Measurements from ENCODE around the gene NR1D2. TPM values are rescaled to one million over a fixed set of nuclear protein-coding genes. Genes with fewer than 3 reads are reported as not detected.
"Not testable (repeated sequence)": the region's sequence is repeated elsewhere in the genome, so short reads cannot be mapped to it uniquely, and the experiment has no call there.

The NR1D2 gene
- total and polyA plus RNA-seq, 4 donors, result 6.1 to 35.7 (median 21.2) TPM

DNA sequence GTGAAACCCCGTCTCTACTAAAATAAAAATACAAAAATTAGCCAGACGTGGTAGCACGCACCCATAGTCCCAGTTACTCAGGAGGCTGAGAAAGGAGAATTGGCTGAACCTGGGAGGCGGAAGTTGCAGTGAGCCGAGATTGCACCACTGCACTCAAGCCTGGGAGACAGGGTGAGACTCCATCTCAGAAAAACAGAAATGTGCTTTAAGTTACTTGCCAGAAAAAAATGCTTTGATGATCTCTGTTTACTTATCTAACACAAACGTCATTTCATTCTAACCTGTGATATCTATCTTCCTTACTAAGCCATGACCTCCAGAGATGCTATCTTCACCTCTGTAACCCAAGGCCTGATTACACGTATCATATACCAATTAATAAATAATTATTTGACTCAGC is 35.7 kb upstream of the NR1D2 start:
- Histone ChIP-seq H3K4me1 (ENCODE audit: control insufficient read depth in 5 of 5, insufficient read depth in 5 of 5, low read length in 5 of 5) (no peaks in the 10 kb centered on the region), H3K9me3 (ENCODE audit: control insufficient read depth in 4 of 4, insufficient read depth in 3 of 4, low read length in 3 of 4) (no peaks in the 10 kb centered on the region), H3K4me3 (no peak overlapping the region), H3K36me3 (ENCODE audit: control insufficient read depth in 4 of 4, insufficient read depth in 4 of 4, low read length in 4 of 4) (peaks cover 1 to 11% (median 7%) of the 10 kb centered on the region in 4 donors), H3K27ac (ENCODE audit: low read depth in 1 of 2, low read length in 1 of 2) (no peak overlapping the region), H3K27me3 (ENCODE audit: control insufficient read depth in 3 of 3, insufficient read depth in 3 of 3, low read length in 2 of 3) (no peaks in the 10 kb centered on the region), H3K9ac (ENCODE audit: insufficient read depth in 1 of 2, low read length in 2 of 2) (no peak overlapping the region)
- DNase-seq, result no peak
- WGBS, 2 donors, result 85 to 91% methylated on average over 7 of the region's 7 CpGs
- ATAC-seq (ENCODE audit: insufficient read depth, low FRiP score), result no peak
- TF ChIP-seq, protein P1, sequence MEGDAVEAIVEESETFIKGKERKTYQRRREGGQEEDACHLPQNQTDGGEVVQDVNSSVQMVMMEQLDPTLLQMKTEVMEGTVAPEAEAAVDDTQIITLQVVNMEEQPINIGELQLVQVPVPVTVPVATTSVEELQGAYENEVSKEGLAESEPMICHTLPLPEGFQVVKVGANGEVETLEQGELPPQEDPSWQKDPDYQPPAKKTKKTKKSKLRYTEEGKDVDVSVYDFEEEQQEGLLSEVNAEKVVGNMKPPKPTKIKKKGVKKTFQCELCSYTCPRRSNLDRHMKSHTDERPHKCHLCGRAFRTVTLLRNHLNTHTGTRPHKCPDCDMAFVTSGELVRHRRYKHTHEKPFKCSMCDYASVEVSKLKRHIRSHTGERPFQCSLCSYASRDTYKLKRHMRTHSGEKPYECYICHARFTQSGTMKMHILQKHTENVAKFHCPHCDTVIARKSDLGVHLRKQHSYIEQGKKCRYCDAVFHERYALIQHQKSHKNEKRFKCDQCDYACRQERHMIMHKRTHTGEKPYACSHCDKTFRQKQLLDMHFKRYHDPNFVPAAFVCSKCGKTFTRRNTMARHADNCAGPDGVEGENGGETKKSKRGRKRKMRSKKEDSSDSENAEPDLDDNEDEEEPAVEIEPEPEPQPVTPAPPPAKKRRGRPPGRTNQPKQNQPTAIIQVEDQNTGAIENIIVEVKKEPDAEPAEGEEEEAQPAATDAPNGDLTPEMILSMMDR (IDR thresholded peaks at IDR 0.05; ENCODE audit: control extremely low read depth, extremely low read depth), result no peak

DNA sequence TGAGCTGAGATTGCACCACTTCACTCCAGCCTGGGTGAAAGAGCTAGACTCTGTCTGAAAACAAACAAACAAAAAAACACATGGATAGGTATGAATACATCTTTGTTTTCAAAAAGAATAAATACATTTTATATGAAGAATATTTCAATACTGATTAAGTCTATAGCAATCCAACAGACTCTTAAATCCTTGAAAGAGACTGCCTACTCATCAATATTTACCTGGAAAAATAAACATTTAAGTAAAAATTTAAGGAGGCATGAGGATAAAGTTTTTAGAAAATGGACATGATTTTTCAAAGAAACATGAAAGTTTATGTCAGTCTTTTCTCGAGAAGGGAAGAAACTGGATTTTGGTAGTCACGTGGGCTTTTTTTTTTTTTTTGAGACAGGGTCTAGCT is 33.7 kb upstream of the NR1D2 start:
- H3K36me3 ChIP-seq (ENCODE audit: control insufficient read depth in 4 of 4, insufficient read depth in 4 of 4, low read length in 4 of 4), result peaks cover 1 to 9% (median 6%) of the 10 kb centered on the region in 4 donors
- DNase-seq (no peak), ATAC-seq (ENCODE audit: insufficient read depth, low FRiP score) (no peak)
- H3K4me3 ChIP-seq, result no peak overlapping the region
- peaks cover 0 to 18% (median 9%) of the 10 kb centered on the region in 5 donors for H3K4me1 ChIP-seq (ENCODE audit: control insufficient read depth in 5 of 5, insufficient read depth in 5 of 5, low read length in 5 of 5)
- WGBS, 2 donors, result 98 to 100% methylated on average over 2 of the region's 2 CpGs
- H3K27ac ChIP-seq (ENCODE audit: low read depth in 1 of 2, low read length in 1 of 2), result no peak overlapping the region
- no peaks in the 10 kb centered on the region for H3K27me3 ChIP-seq (ENCODE audit: control insufficient read depth in 3 of 3, insufficient read depth in 3 of 3, low read length in 2 of 3)
- no peaks in the 10 kb centered on the region for H3K9me3 ChIP-seq (ENCODE audit: control insufficient read depth in 4 of 4, insufficient read depth in 3 of 4, low read length in 3 of 4)
- TF ChIP-seq, protein P1 (IDR thresholded peaks at IDR 0.05; ENCODE audit: control extremely low read depth, extremely low read depth), result no peak
- H3K9ac ChIP-seq (ENCODE audit: insufficient read depth in 1 of 2, low read length in 2 of 2), result no peak overlapping the region

DNA sequence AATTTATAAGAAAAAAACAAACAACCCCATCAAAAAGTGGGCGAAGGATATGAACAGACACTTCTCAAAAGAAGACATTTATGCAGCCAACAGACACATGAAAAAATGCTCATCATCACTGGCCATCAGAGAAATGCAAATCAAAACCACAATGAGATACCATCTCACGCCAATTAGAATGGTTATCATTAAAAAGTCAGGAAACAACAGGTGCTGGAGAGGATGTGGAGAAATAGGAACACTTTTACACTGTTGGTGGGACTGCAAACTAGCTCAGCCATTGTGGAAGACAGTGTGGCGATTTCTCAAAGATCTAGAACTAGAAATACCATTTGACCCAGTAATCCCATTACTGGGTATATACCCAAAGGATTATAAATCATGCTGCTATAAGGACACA is 32.8 kb upstream of the NR1D2 start:
- H3K9me3 ChIP-seq (ENCODE audit: control insufficient read depth in 4 of 4, insufficient read depth in 3 of 4, low read length in 3 of 4); H3K4me3 ChIP-seq; ATAC-seq (ENCODE audit: insufficient read depth, low FRiP score); H3K9ac ChIP-seq (ENCODE audit: insufficient read depth in 1 of 2, low read length in 2 of 2); DNase-seq; H3K36me3 ChIP-seq (ENCODE audit: control insufficient read depth in 4 of 4, insufficient read depth in 4 of 4, low read length in 4 of 4); H3K27me3 ChIP-seq (ENCODE audit: control insufficient read depth in 3 of 3, insufficient read depth in 3 of 3, low read length in 2 of 3); H3K27ac ChIP-seq (ENCODE audit: low read depth in 1 of 2, low read length in 1 of 2): not testable (repeated sequence)
- peaks cover 0 to 18% (median 9%) of the 10 kb centered on the region in 5 donors for H3K4me1 ChIP-seq (ENCODE audit: control insufficient read depth in 5 of 5, insufficient read depth in 5 of 5, low read length in 5 of 5)
- 88 to 93% methylated on average over 3 of the region's 3 CpGs for WGBS, 2 donors

DNA sequence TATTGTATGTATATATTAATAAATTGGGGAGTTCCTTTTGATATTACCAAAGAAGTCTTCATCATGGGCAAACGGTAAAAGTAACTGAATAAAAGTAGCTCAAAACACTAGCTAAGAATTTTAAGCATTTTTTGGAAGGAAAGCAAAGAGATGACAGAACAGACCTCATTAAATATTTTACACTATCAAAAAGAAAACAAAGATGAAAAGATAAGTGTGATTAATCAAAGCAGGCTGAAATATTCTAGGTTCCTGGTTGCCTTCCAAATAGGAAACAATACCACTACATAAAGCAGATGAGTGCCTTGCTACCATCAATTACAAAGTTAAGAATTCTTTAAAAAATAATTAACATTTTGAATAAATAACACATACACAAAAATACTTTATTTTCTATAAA is 31.9 kb upstream of the NR1D2 start:
- WGBS, 2 donors, result 75 to 88% methylated on average over 1 of the region's 1 CpG
- DNase-seq, result no peak
- no peak for ATAC-seq (ENCODE audit: insufficient read depth, low FRiP score)

More for the DNA sequence above, 31.9 kb upstream of the NR1D2 start:
- Histone ChIP-seq H3K4me1 (ENCODE audit: control insufficient read depth in 5 of 5, insufficient read depth in 5 of 5, low read length in 5 of 5) (peaks cover under 1 to 21% (median 10%) of the 10 kb centered on the region in 5 donors), H3K27ac (ENCODE audit: low read depth in 1 of 2, low read length in 1 of 2) (no peak overlapping the region), H3K4me3 (no peak overlapping the region), H3K36me3 (ENCODE audit: control insufficient read depth in 4 of 4, insufficient read depth in 4 of 4, low read length in 4 of 4) (peaks cover 1 to 17% (median 7%) of the 10 kb centered on the region in 4 donors), H3K9me3 (ENCODE audit: control insufficient read depth in 4 of 4, insufficient read depth in 3 of 4, low read length in 3 of 4) (no peaks in the 10 kb centered on the region), H3K9ac (ENCODE audit: insufficient read depth in 1 of 2, low read length in 2 of 2) (no peak overlapping the region), H3K27me3 (ENCODE audit: control insufficient read depth in 3 of 3, insufficient read depth in 3 of 3, low read length in 2 of 3) (no peaks in the 10 kb centered on the region)
- TF ChIP-seq, protein P1 (IDR thresholded peaks at IDR 0.05; ENCODE audit: control extremely low read depth, extremely low read depth), result no peak
